Subcutaneous adipose tissue (tissue), 4 donors: ENCODE results near the gene DNMBP. TPM values are rescaled to one million over a fixed set of nuclear protein-coding genes. Genes with fewer than 3 reads are reported as not detected.

Experiments used
- CTCF ChIP-seq: fragments of 450-650 bp; IDR thresholded peaks from one replicate; pipeline ENCODE4 v1.5.1; 2016; ENCODE audit warnings: low read depth, mild to moderate bottlenecking, control low read depth, antibody characterized with exemption, moderate library complexity
- total RNA-seq, 4 donors: library from RNA; depleted of rRNA; stranded (reverse); fragments of >200 nt; gene quantifications; one replicate each; pipeline ENCODE4 v1.1.0, GENCODE V29; 2016

The DNMBP gene
- total RNA-seq, 4 donors from 2014 or later = 20.9 to 23.3 (median 21.5) TPM

- TF ChIP-seq CTCF = no peak
These were observed 78.8 kb downstream of the DNMBP start for GRCh38 chr10:99930731-99931550.

DNA sequence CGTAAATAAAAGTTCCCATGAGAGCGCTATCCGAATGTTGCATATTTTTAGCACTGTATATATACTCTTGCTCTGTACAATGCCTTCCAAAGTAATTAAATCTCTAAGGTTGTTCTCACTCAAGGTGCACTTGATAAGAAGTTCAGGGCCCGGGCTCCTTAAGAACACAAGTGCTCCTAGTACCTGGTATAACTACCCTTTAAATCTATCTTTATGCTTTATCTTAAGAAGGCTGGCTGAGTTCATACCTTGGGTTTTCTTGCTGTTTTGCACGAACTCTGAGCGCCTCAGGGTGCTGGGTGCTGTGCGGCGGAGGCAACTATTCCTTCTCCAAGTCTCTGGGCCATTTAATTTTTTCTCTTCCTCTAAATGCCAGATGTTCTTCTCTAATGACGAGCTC is 80.4 kb downstream of the DNMBP start:
- TF ChIP-seq CTCF = no peak

- no peak for TF ChIP-seq CTCF
These were observed 81.9 kb downstream of the DNMBP start for GRCh38 chr10:99927721-99928280.

DNA sequence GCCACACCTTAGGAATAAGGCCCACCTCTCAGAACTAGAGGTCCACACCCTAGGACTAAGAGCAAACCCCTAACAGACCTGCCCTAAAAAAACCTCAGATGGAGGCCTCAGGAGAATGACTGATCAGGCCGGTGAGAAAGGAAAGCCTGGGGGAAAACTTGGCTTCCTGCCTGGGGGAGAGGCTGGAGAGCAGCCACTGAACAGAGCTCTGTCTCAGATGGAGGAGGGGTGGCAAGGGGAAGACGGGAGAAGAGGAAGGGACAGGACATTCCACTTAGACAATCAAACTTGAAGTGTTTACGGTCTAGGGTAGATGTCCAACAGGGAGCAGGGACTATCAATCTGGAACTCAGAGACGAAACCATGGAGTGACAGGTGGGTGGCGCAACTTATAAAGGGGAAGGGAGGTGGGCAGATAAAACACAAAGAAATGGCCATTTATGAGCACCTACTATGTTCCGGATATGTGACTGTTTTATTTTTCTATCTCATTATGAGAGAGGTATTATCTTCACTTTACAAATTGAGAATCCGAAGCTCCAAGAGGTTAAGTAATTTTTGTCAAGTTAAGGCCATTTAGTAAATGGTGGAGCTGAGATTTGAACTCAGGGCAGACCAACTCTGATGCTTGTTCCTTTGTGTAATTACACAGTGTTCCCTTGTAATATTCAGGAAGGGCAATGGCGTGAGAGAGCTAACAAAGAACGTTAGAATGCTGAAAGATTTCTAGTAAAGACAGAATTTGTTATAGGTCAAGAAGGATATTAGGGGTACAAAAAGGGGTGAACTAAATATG is 82.6 kb downstream of the DNMBP start:
- no peak for TF ChIP-seq CTCF

DNA sequence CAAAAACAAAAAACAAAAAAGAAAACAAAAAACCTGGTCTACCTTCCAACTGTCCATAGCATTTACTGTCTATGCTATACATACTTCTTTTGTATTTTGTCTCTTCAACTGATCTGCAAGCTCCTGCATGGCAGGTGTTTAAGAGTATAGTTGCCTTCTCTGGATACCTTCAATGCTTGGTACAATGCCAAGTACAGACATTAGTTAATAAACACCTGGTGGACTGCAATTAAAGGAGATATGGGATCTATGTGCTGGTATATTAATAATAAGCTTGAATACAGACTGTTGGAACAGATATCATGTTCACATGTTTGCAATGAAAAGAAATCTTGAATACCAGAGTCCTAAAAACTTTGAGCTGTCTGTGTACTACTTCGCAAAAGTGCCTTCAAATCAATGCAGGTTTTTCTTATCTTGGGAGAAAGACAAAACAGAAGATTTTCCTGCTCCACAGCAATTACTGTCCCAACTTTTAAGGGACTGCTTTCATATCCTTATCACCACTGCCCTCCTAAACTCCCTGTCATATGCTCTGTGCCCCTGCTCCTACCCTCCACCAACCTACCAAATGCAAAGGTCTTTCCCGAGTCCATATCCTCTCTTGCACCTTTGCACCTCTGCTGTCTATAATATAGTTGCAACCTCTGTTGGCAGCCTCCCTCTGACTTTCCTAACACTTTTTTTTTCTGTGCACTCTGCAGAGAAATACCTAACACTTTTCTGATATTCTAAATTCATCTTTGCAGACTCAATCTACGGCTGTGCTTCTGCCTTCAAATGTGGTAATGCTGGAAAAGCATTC is 85.1 kb downstream of the DNMBP start:
- TF ChIP-seq CTCF = no peak

GRCh38 chr10:99921948-99922347 is 87.8 kb downstream of the DNMBP start:
- TF ChIP-seq CTCF = no peak
